Measurements from ENCODE around the gene COP1. TPM values are rescaled to one million over a fixed set of nuclear protein-coding genes. Genes with fewer than 3 reads are reported as not detected.

The COP1 gene
- total and polyA plus RNA-seq, 2 of the 4 experiments (the other 2 are of a cell fraction) = 17.8 to 35.0 TPM

GRCh38 chr1:176222196-176222595, 15.1 kb upstream of the COP1 start:
- Histone ChIP-seq H4K5ac (ENCODE audit: low read depth, low read length) (no peak overlapping the region), H2AK5ac (ENCODE audit: low read depth, low read length) (no peak overlapping the region), H3K14ac (replicated peaks; ENCODE audit: low read depth, low read length) (no peak overlapping the region), H3K23ac (ENCODE audit: low read depth, low read length) (no peak overlapping the region), H2BK20ac (ENCODE audit: low read depth, low read length) (no peak overlapping the region), H2BK5ac (ENCODE audit: low read depth, low read length, poor library complexity, severe bottlenecking) (no peak overlapping the region), H3K9ac (ENCODE audit: low read depth, low read length) (no peak overlapping the region), H3K4me1 (ENCODE audit: control insufficient read depth, insufficient read depth, low read length) (no peaks in the 10 kb centered on the region), H4K91ac (ENCODE audit: insufficient read depth, low read depth, low read length) (no peak overlapping the region), H3K4me2 (ENCODE audit: low read depth, low read length) (no peak overlapping the region), H3K27ac (ENCODE audit: insufficient read depth, low read length) (no peak overlapping the region), H3K36me3 (ENCODE audit: control insufficient read depth, insufficient read depth, low read length) (no peaks in the 10 kb centered on the region), H2AFZ (replicated peaks; ENCODE audit: low read length, poor library complexity) (no peak overlapping the region), H3K9me3 (ENCODE audit: control insufficient read depth, insufficient read depth, low read length) (no peaks in the 10 kb centered on the region), H3K9me1 (ENCODE audit: insufficient read depth, low read length) (no peaks in the 10 kb centered on the region), H3K56ac (ENCODE audit: extremely low read depth, insufficient read depth, low read length) (no peak overlapping the region), H3K4ac (ENCODE audit: low read depth, low read length) (no peak overlapping the region), H2BK15ac (ENCODE audit: low read depth, low read length) (no peak overlapping the region), H4K20me1 (ENCODE audit: insufficient read depth, low read length) (no peaks in the 10 kb centered on the region), H3K79me1 (ENCODE audit: low read depth in 1 of 2, low read length in 2 of 2) (no peaks in the 10 kb centered on the region), H2BK120ac (ENCODE audit: low read depth, low read length) (no peak overlapping the region), H3K27me3 (ENCODE audit: control insufficient read depth, insufficient read depth, low read length) (no peaks in the 10 kb centered on the region), H2AK9ac (replicated peaks; ENCODE audit: low read depth, low read length, poor library complexity) (no peak overlapping the region), H3K18ac (ENCODE audit: low read depth, low read length) (no peak overlapping the region), H4K8ac (ENCODE audit: low read depth in 2 of 2, low read length in 2 of 2) (no peak overlapping the region), H3K4me3 (ENCODE audit: insufficient read depth, low read depth, low read length) (no peak overlapping the region)
- no TSS peak for BruUV-seq (replicated peaks)
- POLR2A ChIA-PET (ENCODE audit: unreplicated experiment) = no interaction called here
- ATAC-seq (ENCODE audit: low read depth) (no peak), DNase-seq (peak; percentile 6)
- TF ChIP-seq CTCF (conservative IDR thresholded peaks at IDR 0.05; ENCODE audit: low read depth, low read length) (no peak), RFX5 (IDR thresholded peaks at IDR 0.05; ENCODE audit: low read depth, low read length) (no peak), FOS (IDR thresholded peaks at IDR 0.05; ENCODE audit: low read depth, low read length) (no peak), SMC3 (IDR thresholded peaks at IDR 0.05; ENCODE audit: low read depth, low read length) (no peak), CEBPB (IDR thresholded peaks at IDR 0.05; ENCODE audit: low read depth, low read length) (no peak), POLR2A (IDR thresholded peaks at IDR 0.05; ENCODE audit: low read depth, low read length) (no peak), USF2 (IDR thresholded peaks at IDR 0.05; ENCODE audit: low read depth, low read length) (no peak), MXI1 (IDR thresholded peaks at IDR 0.05; ENCODE audit: borderline replicate concordance, low read depth, low read length) (no peak), ELK1 (IDR thresholded peaks at IDR 0.05; ENCODE audit: borderline replicate concordance, low read depth, low read length) (no peak), RAD21 (IDR thresholded peaks at IDR 0.05; ENCODE audit: low read length) (no peak), BHLHE40 (IDR thresholded peaks at IDR 0.05; ENCODE audit: low read depth, low read length) (no peak), MAZ (IDR thresholded peaks at IDR 0.05; ENCODE audit: borderline replicate concordance, low read depth, low read length) (no peak), MAFK (IDR thresholded peaks at IDR 0.05; ENCODE audit: low read depth, low read length) (no peak), NFE2L2 (IDR thresholded peaks at IDR 0.05; ENCODE audit: low read depth, low read length) (no peak), CHD1 (IDR thresholded peaks at IDR 0.05; ENCODE audit: low read depth, low read length) (no peak), RCOR1 (IDR thresholded peaks at IDR 0.05; ENCODE audit: insufficient replicate concordance, low read length) (no peak)
- in situ Hi-C loops (cut with MboI; ENCODE audit: low sequenced_read_pairs) (no loop called here), dilution Hi-C loops (cut with HindIII; ENCODE audit: low sequenced_read_pairs, unreplicated experiment) (no loop called here), intact Hi-C loops (cut with micrococcal nuclease) (no loop called here)
- WGBS, 2 experiments (ENCODE audit: extremely low coverage in 2 of 2, insufficient read length in 1 of 2) = no CpG with 5 or more reads among the region's 1 CpG
- CTCF ChIA-PET = no interaction called here

Data from IMR-90 (cell line).